A549 treated with AZD9567 at 1 μM for 4 hours (cell line): Measurements from ENCODE around the gene AMH. TPM values are rescaled to one million over a fixed set of nuclear protein-coding genes. Genes with fewer than 3 reads are reported as not detected.

Experiments used
- total RNA-seq: library from RNA; stranded (reverse); fragments of 200-300 nt; extraction: Qiagen RNA extraction; gene quantifications from 5 replicates; pipeline ENCODE4 v1.2.3, GENCODE V29; 2022; ENCODE audit not compliant: insufficient read depth

Gene AMH
- 8.9 to 21.9 TPM (median 19.7 TPM) in 5 replicates for total RNA-seq

GRCh38 chr19:2249010-2249866 lies at the start of gene AMH:
AMH (plus strand) TSS chr19:2249323; CDS start chr19:2249333, 10 bp downstream.

GRCh38 chr19:2236314-2237050 lies 12.6 kb upstream of the AMH start, which contains the start of the genes PLEKHJ1 and SF3A2:
PLEKHJ1 (minus strand) TSS chr19:2236329; CDS start chr19:2236248, 81 bp downstream.
SF3A2 (plus strand) TSS chr19:2236824; CDS start chr19:2243419, 6,595 bp downstream.

GRCh38 chr19:2255982-2256685 lies 7.0 kb downstream of the AMH start, which contains the start of gene JSRP1:
JSRP1 (minus strand) TSS chr19:2256417; CDS start chr19:2255314, 1,103 bp downstream.

GRCh38 chr19:2282062-2282861 lies 33.1 kb downstream of the AMH start, which contains the start of gene PEAK3:
PEAK3 (minus strand) TSS chr19:2282175; CDS start chr19:2280931, 1,244 bp downstream.

Other genes with a start within 250 kb of the AMH start
- 40.2 to 71.9 TPM (median 43.9 TPM) in 5 replicates for gene BTBD2, start 233.6 kb upstream of the AMH start, total RNA-seq
- 50.1 to 74.3 TPM (median 67.8 TPM) in 5 replicates for gene MKNK2, start 198.1 kb upstream of the AMH start, total RNA-seq
- 10.6 to 13.3 TPM (median 12.4 TPM) in 5 replicates for gene MOB3A, start 153.0 kb upstream of the AMH start, total RNA-seq
- gene IZUMO4, start 152.4 kb upstream of the AMH start, total RNA-seq = 0.77 to 1.0 TPM (median 0.88 TPM) in 4 of 5 replicates, not detected in the other
- 68.1 to 84.4 TPM (median 79.2 TPM) in 5 replicates for gene AP3D1, start 97.8 kb upstream of the AMH start, total RNA-seq
- gene DOT1L, start 85.4 kb upstream of the AMH start, total RNA-seq = 8.0 to 17.3 TPM (median 16.2 TPM) in 5 replicates
- gene PLEKHJ1, start 13.0 kb upstream of the AMH start, total RNA-seq = 35.5 to 62.3 TPM (median 61.5 TPM) in 5 replicates
- 41.6 to 72.1 TPM (median 68.5 TPM) in 5 replicates for gene SF3A2, start 12.5 kb upstream of the AMH start, total RNA-seq
- gene JSRP1, start 7.1 kb downstream of the AMH start, total RNA-seq = 0.54 to 0.89 TPM (median 0.88 TPM) in 4 of 5 replicates, not detected in the other
- 0.07 TPM in 1 of 5 replicates, not detected in the others for gene PEAK3, start 32.9 kb downstream of the AMH start, total RNA-seq
- gene LINGO3, start 58.8 kb downstream of the AMH start, total RNA-seq = 0.03 to 0.07 TPM in 2 of 5 replicates, not detected in the others
- 114 to 155 TPM (median 147 TPM) in 5 replicates for gene LSM7, start 79.3 kb downstream of the AMH start, total RNA-seq
- gene SPPL2B, start 79.4 kb downstream of the AMH start, total RNA-seq = 23.0 to 28.8 TPM (median 26.2 TPM) in 5 replicates
- 0.05 to 0.06 TPM in 2 of 5 replicates, not detected in the others for gene TMPRSS9, start 110.9 kb downstream of the AMH start, total RNA-seq
- gene TIMM13, start 178.3 kb downstream of the AMH start, total RNA-seq = 84.2 to 132 TPM (median 116 TPM) in 5 replicates
- gene LMNB2, start 207.6 kb downstream of the AMH start, total RNA-seq = 72.4 to 83.0 TPM (median 75.8 TPM) in 5 replicates
- 75.4 to 120 TPM (median 110 TPM) in 5 replicates for gene GADD45B, start 226.8 kb downstream of the AMH start, total RNA-seq